GM12865 (cell line): ENCODE data around the gene AHI1.
A peak's percentile ranks its signal among the peaks of the same experiment; 100 is the strongest.

Experiments
- DNase-seq: peaks from one replicate; pipeline ENCODE4 v3.0.0; 2010; ENCODE audit warnings: low read depth
- H3K4me3 ChIP-seq: 2 replicates; pipeline ENCODE4 v1.5.1; 2011; ENCODE audit warnings: mild to moderate bottlenecking, low read depth, low read length, control low read depth
- TF ChIP-seq, protein P1 (sequence below): IDR thresholded peaks from 2 replicates; pipeline ENCODE4 v1.5.1; 2011; ENCODE audit warnings: low read length, control low read depth, low read depth, inconsistent platforms; ENCODE audit not compliant: insufficient read depth; ENCODE audit errors: missing control alignments

Gene AHI1

GRCh38 chr6:135283926-135284325 is 213.6 kb downstream of the AHI1 start:
- TF ChIP-seq, protein P1, sequence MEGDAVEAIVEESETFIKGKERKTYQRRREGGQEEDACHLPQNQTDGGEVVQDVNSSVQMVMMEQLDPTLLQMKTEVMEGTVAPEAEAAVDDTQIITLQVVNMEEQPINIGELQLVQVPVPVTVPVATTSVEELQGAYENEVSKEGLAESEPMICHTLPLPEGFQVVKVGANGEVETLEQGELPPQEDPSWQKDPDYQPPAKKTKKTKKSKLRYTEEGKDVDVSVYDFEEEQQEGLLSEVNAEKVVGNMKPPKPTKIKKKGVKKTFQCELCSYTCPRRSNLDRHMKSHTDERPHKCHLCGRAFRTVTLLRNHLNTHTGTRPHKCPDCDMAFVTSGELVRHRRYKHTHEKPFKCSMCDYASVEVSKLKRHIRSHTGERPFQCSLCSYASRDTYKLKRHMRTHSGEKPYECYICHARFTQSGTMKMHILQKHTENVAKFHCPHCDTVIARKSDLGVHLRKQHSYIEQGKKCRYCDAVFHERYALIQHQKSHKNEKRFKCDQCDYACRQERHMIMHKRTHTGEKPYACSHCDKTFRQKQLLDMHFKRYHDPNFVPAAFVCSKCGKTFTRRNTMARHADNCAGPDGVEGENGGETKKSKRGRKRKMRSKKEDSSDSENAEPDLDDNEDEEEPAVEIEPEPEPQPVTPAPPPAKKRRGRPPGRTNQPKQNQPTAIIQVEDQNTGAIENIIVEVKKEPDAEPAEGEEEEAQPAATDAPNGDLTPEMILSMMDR, result no peak
- no peak overlapping the region for H3K4me3 ChIP-seq
- no peak for DNase-seq

GRCh38 chr6:135282395-135282794 is 215.1 kb downstream of the AHI1 start:
- TF ChIP-seq, protein P1, result no peak
- no peak for DNase-seq

DNA sequence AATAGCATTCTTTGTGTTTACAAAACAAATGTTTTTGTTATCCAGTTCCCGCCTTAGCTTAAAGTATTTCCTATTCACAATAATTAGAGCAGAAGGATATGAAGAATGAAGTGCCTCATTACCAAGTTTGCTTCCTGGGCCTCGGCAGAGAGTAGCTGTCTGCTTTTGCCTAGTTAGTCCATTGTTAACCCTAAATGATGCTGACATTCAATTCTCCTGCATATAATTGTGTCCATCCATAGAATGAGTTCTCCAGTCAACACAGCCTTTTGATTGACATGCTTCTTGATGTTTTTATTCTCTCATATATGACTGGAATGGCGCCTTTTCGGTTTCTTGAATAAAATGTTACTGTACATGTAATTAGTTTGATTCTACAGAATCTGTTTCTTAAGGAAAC is 215.6 kb downstream of the AHI1 start:
- no peak for DNase-seq
- H3K4me3 ChIP-seq, result no peak overlapping the region
- TF ChIP-seq, protein P1, result no peak

More at GRCh38 chr6:135282395-135282794, 215.1 kb downstream of the AHI1 start:
- H3K4me3 ChIP-seq, result no peak overlapping the region

DNA sequence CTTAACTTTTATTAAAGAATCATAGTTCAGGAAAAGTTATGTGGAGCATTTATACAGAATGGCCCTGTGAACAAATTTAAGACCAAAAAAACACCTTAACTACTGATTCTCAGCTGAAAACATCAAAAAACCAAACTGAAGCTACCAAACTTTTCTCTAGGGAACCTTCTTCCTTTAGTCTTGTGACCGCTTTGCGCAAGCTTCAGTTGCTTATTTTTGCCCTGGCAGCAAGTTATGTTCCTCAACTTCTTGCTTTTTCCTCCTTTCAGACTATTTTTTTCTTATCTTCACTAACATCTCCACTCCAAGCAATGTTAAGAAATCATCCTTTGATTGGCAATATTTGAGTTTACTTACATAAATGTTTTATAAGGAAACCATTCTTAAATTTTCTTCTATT is 216.3 kb downstream of the AHI1 start:
- no peak overlapping the region for H3K4me3 ChIP-seq
- DNase-seq, result no peak
- TF ChIP-seq, protein P1, result no peak

DNA sequence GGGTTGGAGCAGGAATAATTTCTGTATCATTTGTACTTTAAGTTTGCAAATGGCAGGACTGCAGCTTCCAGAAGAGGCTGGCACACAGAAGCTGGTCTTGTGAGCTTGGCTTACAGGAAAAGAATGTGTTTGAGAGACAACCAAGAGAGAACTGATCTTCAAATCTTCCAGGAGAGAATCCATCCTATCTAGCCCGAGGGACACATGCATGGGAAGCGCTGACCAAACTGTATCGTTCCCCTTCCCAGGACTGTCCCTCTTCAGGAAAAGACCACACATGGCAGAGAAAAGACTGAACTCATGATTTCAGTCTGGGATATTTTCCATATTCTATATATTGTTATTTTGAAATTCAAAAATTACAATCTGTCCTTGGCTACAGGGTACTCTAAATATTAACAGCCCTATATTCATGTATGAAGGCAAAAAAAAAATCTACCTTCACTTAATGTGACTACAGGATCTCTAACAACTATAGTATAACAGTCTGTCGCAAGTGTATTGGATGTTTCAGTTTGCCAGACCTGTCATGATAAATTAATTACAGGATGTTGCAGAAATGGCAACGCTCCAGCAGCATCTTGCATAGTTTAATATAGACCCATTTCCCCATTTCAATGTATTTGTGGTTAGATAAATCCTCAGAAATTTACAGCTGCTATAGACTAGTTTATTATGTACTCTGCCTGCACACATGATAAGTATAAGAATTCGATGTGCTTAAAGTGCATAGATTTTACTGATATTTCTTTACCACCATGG is 217.0 kb downstream of the AHI1 start:
- no peak overlapping the region for H3K4me3 ChIP-seq
- DNase-seq, result no peak
- TF ChIP-seq, protein P1, result no peak

GRCh38 chr6:135277422-135277821 is 220.1 kb downstream of the AHI1 start:
- DNase-seq, result no peak
- no peak overlapping the region for H3K4me3 ChIP-seq
- TF ChIP-seq, protein P1, result no peak

DNA sequence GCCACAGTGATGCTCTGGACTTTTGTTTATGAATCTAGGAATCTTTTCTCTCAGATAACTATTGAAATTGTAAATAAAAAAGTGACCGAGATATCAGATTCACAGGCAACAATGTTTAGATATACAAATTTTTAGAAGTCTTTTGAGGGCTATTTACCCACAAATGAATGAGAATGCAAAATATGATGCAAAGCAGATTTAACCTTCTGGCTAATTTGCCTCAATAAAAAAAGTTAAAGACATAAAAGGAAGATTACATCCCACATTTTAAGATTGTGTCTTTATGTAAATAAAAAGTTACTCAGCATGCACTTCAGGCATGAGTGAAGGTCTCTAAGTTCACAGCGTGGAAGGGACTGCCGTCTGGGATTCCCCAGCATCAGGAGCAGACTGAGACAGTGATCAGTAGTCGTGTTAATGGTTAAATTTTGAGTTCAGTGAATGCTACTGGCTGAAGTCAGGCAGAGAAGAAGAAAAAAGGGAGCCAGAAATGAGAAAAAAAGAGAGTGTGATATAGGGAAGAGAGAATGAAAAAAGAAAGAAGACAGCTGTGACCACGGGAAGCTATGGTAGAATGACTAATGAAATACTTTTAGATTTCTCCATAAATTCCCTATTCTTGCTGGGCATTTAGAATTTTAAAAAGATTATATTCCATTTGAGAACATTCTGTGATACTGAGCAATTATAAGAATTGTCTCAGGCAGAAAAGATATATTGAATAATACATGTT is 222.8 kb downstream of the AHI1 start:
- no peak overlapping the region for H3K4me3 ChIP-seq
- DNase-seq, result peak; percentile 22
- TF ChIP-seq, protein P1, result no peak
